Activated CD8-positive, alpha-beta T cell treated with anti-CD3 and anti-CD28 coated beads for 36 hours (primary cell): Measurements from ENCODE around the gene ANTKMT. TPM values are rescaled to one million over a fixed set of nuclear protein-coding genes. Genes with fewer than 3 reads are reported as not detected.
A peak's percentile ranks its signal among the peaks of the same experiment; 100 is the strongest.

Experiments
- ATAC-seq: fragments of 200-7000 bp; cut with Tn5 transposase; one replicate; pipeline ENCODE4 v1.10.0; 2021; ENCODE audit warnings: mild to moderate bottlenecking, moderate library complexity
- CTCF ChIA-PET: fragments of 350-600 bp; sonication (Branson Sonifier 250); formaldehyde crosslinking; loops from one replicate; lab custom pipeline; 2021; ENCODE audit warnings: antibody characterized with exemption; lab: Charles Lee
- POLR2A ChIA-PET: fragments of 350-600 bp; sonication (Branson Sonifier 250); formaldehyde crosslinking; loops from one replicate; lab custom pipeline; 2021; ENCODE audit warnings: antibody characterized with exemption; lab: Charles Lee
- DNase-seq: peaks from one replicate; pipeline ENCODE4 v3.0.0-alpha.2; 2020
- H3K27ac Mint-ChIP-seq: one replicate; pipeline ENCODE4 v1.8.0; 2021; ENCODE audit warnings: mild to moderate bottlenecking, mixed read lengths
- H3K27me3 Mint-ChIP-seq: one replicate; pipeline ENCODE4 v1.8.0; 2021; ENCODE audit warnings: mixed read lengths
- H3K36me3 Mint-ChIP-seq: one replicate; pipeline ENCODE4 v1.8.0; 2021; ENCODE audit warnings: low read depth, mixed read lengths
- H3K4me1 Mint-ChIP-seq: one replicate; pipeline ENCODE4 v1.8.0; 2021; ENCODE audit warnings: low read depth, mixed read lengths
- H3K4me3 Mint-ChIP-seq: one replicate; pipeline ENCODE4 v1.8.0; 2021; ENCODE audit warnings: mild to moderate bottlenecking, moderate library complexity, mixed read lengths
- H3K9me3 Mint-ChIP-seq: one replicate; pipeline ENCODE4 v1.8.0; 2021; ENCODE audit warnings: mixed read lengths
- intact Hi-C: fragments of 100-400 bp; cut with micrococcal nuclease; formaldehyde crosslinking; loops from one replicate; pipeline ENCODE4 v1.10.0; 2022
- total RNA-seq, 2 experiments: library from RNA; stranded (reverse); gene quantifications; one replicate each; pipeline ENCODE4 v1.2.3, GENCODE V29; 2021
- TF ChIP-seq, protein P1 (sequence below): fragments of 200-600 bp; IDR thresholded peaks from one replicate; pipeline ENCODE4 v1.8.0; 2022; ENCODE audit warnings: antibody characterized with exemption, mild to moderate bottlenecking

ANTKMT gene
- total RNA-seq, 2 experiments from 2014 or later, result 34.3 to 38.4 TPM

DNA sequence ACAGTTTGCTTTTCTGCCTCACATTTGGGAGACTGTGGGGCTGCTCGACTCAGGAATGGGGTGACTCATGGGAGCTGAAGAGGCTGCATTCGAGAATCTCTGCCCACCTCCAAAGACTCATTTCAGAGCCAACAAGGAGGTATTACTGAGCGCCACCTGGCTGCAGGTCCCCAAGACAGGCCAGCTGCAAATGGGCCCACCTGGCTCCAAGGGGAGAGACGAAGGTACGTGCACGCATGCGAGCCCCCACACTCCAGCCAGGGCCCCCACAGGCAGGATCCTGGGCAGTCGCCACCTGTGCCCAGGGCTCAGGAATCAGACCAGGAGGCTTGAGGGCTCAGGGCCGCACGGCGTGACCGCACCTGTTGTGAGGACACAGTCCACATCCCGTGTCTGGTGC is 12.0 kb downstream of the ANTKMT start:
- ChIA-PET CTCF (interaction anchor here (0.9 to 19.6 kb wide), 6 partner anchors 11 to 56 kb away, joined by 3 to 207 read pairs (median 6); partner anchors contain the start of genes ANTKMT and METRN), POLR2A (interaction anchor here (1.2 to 1.3 kb wide), 2 partner anchors 17 to 52 kb away, joined by 3 to 4 read pairs; no protein-coding TSS in a partner anchor)
- peaks cover 5% of the 10 kb centered on the region for H3K36me3 Mint-ChIP-seq
- no peaks in the 10 kb centered on the region for H3K27me3 Mint-ChIP-seq
- H3K4me1 Mint-ChIP-seq, result peaks cover 21% of the 10 kb centered on the region
- DNase-seq (peak; percentile 33), ATAC-seq (no peak)
- H3K4me3 Mint-ChIP-seq, result no peak overlapping the region
- TF ChIP-seq, protein P1, sequence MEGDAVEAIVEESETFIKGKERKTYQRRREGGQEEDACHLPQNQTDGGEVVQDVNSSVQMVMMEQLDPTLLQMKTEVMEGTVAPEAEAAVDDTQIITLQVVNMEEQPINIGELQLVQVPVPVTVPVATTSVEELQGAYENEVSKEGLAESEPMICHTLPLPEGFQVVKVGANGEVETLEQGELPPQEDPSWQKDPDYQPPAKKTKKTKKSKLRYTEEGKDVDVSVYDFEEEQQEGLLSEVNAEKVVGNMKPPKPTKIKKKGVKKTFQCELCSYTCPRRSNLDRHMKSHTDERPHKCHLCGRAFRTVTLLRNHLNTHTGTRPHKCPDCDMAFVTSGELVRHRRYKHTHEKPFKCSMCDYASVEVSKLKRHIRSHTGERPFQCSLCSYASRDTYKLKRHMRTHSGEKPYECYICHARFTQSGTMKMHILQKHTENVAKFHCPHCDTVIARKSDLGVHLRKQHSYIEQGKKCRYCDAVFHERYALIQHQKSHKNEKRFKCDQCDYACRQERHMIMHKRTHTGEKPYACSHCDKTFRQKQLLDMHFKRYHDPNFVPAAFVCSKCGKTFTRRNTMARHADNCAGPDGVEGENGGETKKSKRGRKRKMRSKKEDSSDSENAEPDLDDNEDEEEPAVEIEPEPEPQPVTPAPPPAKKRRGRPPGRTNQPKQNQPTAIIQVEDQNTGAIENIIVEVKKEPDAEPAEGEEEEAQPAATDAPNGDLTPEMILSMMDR, result no peak
- H3K9me3 Mint-ChIP-seq, result no peaks in the 10 kb centered on the region
- intact Hi-C loops, result no loop called here
- H3K27ac Mint-ChIP-seq, result no peak overlapping the region

DNA sequence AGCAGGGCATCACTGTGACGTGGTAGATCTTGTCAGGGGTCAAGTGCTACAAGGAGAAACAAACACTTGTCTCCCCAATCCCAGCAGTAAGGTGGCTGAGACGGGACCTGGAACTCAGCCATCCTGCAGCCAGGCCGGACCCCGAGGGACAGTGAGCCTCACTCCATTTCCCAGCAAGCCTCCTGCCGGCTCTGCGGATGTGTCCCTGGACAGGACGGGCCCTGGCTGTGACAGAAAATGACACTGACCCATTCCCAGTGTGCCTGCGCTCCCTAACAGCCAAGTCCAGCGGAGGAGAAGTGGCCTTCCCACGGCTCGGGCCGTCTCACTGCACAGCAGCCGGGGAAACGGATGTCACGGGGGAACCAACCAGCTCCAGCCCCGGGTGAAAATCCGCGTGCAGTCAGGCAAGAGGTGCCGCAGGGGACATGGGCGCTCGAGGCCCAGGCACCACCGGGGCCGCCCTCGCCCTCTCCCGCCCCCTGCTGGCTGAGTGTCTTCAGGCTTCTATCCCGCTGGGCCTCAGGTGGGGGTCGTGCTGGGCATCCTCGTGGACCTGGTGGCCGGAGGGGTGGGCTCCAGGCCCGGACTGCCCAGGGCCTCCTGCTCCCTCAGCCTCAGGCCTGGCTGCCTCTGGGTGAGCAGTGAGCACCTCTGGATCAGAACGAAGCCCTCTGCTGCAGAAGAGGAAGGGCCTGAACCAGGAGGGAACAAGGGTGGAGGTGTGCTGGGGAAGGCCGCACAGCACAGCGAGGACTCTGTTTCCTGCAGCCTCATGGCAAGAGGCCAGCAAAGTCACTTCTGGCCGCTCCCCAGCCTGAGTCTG is 12.6 kb downstream of the ANTKMT start:
- intact Hi-C loops, result no loop called here
- ATAC-seq, result no peak
- Mint-ChIP-seq H3K27ac (no peak overlapping the region), H3K9me3 (no peaks in the 10 kb centered on the region), H3K4me1 (peaks cover 21% of the 10 kb centered on the region), H3K36me3 (peaks cover 7% of the 10 kb centered on the region), H3K27me3 (no peaks in the 10 kb centered on the region), H3K4me3 (no peak overlapping the region)
- CTCF ChIA-PET, result interaction anchor here (0.9 to 19.6 kb wide), 5 partner anchors 12 to 56 kb away, joined by 3 to 207 read pairs (median 4); partner anchors contain the start of genes ANTKMT and METRN
- TF ChIP-seq, protein P1, result peak; percentile 78
- DNase-seq, result peak; percentile 61
- POLR2A ChIA-PET, result interaction anchor here (1.2 to 9.3 kb wide), 3 partner anchors 11 to 51 kb away, joined by 3 to 84 read pairs (median 4); partner anchors contain the start of genes ANTKMT and CCDC78

DNA sequence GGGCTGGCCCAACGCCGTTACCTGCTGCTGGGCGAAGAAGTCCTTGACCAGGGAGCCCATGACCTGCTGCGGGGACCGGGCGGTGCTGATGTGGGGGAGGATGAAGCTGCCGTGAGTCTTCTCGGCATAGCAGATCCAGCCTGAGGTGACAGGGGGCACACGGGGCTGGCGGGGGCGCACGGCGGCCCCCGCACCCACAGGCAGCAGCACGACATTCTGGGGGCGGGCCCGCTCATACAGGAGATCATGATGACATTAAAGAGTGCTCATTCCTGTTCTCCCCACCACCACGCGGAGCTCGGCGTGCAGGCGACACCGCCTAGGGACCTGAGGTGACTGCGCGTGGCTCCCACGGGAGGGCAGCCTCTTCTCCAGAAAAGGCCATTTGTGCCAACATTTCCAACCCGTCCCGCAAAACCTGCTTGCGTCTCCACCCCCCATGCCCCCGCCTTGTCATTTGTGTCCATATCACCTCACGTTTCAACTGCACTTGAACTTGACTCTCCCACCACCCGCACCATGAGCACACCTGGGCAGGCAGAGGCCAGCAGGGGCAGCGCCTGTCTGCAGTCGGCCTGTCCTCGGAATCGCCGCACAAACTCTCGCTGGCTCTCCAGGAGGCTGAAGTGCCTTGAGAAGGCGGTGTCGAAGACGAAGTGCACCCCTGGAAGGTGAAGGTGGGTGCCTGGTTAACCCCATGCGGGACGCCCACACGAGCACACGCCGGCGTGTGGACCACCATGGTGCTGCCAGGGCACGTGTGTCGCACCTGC is 13.4 kb downstream of the ANTKMT start:
- Mint-ChIP-seq H3K36me3 (peaks cover 9% of the 10 kb centered on the region), H3K9me3 (no peaks in the 10 kb centered on the region), H3K4me1 (peaks cover 25% of the 10 kb centered on the region), H3K27me3 (no peaks in the 10 kb centered on the region), H3K4me3 (no peak overlapping the region), H3K27ac (no peak overlapping the region)
- ATAC-seq, result no peak
- ChIA-PET CTCF (interaction anchor here (1.3 to 19.6 kb wide), 2 partner anchors 22 to 31 kb away, joined by 4 to 207 read pairs; partner anchors contain the start of gene METRN), POLR2A (interaction anchor here (0.6 to 9.3 kb wide), 4 partner anchors 12 to 271 kb away, joined by 3 to 84 read pairs (median 6); partner anchors contain the start of genes ANTKMT and CCDC78)
- TF ChIP-seq, protein P1, result no peak
- intact Hi-C loops, result no loop called here
- peak; percentile 1 for DNase-seq

DNA sequence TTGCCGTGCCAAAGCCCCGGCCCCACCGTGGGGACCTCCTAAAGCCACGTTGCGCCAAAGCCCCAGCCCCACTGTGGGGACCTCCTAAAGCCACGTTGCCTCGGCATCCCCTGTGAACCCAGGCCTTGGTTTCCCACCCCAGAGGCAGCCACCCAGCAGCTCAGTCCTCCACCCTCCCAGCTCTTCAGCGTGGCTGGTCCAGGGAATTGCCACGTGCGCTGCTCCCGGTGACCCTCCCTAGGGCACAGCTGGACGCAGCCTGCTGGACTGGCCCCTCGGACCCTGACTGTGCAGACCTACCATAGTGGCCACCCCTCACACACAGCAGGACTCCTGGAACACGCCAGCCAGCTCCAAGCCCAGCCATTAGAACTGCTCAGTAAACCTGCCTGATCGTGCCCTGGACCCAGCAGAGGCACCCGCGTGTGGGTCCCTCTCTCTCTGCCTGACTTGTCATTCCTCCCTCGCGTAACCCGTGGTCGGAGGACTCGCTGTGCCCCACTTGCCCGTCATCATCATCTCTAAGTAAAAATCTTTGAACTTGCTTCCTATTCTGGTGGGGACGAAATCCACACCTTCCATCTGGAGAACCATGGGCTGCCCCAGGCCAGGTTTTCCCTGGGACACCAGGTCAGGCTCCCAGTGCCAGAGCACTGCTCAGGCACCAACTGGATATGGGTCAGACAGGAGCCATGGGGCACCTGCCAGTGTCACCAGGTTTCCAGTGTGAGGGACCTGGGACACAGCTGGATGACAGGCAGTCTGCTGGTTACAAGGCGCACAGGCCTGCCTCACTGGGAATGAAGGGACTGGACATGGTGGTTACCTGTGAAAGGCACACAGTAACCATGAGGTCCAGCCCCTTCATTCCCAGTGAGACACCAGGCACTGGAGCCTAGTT is 14.3 kb downstream of the ANTKMT start:
- ATAC-seq (no peak), DNase-seq (no peak)
- Mint-ChIP-seq H3K27ac (peak overlapping the region; percentile 70), H3K4me1 (peaks cover 33% of the 10 kb centered on the region), H3K4me3 (no peak overlapping the region), H3K27me3 (no peaks in the 10 kb centered on the region), H3K9me3 (no peaks in the 10 kb centered on the region), H3K36me3 (peaks cover 9% of the 10 kb centered on the region)
- POLR2A ChIA-PET, result interaction anchor here (1.0 to 9.3 kb wide), 3 partner anchors 13 to 40 kb away, joined by 3 to 84 read pairs (median 7); partner anchors contain the start of genes ANTKMT and CCDC78
- TF ChIP-seq, protein P1, result no peak
- intact Hi-C loops, result no loop called here
- CTCF ChIA-PET, result interaction anchor here (1.0 to 19.6 kb wide), 6 partner anchors 13 to 53 kb away, joined by 3 to 207 read pairs (median 5); partner anchors contain the start of genes ANTKMT, CHTF18, METRN and RPUSD1
